NCI-H1417 treated with DMSO at 0.1 percent for 48 hours (cell line): ENCODE results near the gene LARGE2.
A peak's percentile ranks its signal among the peaks of the same experiment; 100 is the strongest.

Source experiments
- DNase-seq: peaks from one replicate; lab custom pipeline; 2025; lab: John Stamatoyannopoulos, UW

Gene LARGE2

DNA sequence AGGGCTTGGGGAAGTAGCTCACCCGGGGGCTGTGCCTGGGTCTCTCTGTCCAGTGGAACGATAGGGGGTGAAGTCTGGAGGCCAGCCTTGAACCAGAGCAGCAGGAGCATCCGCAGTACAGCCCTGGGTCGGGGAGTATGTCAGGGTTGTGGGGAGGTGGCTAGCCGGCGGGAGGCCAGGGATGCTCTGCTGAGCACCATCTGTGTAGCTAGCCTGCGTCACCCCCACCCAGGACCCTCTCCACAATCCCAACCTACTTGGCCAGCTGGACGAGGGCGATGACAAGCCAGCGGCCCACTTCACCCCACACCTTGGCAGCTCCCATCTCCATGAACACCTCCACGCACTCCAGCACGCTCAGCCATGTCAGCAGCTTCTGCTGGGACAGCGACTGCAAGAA is 7.0 kb upstream of the LARGE2 start:
- no peak for DNase-seq

DNA sequence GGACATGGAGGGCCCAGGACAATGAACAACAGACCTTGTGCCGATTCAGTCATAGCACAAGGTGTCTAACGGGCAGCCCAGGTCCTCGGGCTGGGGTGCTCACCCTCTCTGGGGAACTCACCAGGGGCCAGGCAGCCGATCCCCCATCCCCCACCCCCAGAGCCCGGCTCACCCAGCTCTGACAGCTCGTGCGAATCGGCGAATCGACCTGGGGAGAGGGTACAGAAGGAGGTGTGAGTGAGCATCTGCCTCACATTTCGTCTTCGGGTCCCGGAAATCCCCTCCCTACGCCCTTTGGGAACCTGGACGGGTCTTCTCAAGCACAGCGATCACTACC is 5.2 kb upstream of the LARGE2 start:
- no peak for DNase-seq

DNA sequence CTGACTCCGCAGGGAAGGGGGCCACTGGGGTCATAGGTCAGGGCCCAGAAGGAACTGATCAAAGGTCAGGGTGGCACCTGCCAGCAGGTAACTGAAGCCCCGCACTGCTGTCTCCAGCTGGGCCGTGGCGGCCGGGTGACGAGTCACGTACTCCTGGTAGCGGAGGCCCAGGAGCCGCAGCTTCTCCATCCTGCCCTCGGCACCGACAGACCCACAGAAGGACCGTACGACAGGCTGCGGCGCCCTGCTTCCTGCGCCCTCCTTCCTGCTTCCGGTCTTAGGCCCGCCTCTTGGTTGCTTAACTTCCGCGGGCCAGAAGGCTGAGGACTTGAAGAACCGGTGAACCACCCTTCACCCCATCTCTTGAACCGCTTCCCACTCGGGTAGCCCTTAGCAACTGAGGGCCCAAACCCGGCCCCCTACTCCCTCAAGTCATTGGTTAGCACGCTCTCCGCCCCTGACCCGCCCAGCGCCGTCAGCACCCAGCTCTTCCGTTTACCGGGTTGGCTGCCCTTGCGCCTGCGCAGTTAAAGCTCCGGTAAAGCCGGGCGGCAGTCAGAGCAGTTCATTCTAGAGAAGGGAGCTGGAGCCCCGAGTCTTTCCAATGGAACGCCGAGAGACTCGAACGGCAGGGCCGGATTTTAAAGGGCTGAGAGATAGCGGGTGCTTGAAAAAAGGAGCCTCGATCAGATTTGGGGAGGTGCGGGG is 4.7 kb upstream of the LARGE2 start, which contains the start of gene PEX16:
PEX16 (minus strand) TSS at position 255 of the 708 bp plus-strand sequence; CDS start at position 189, 66 bp downstream.
- DNase-seq, result peak; percentile 84

DNA sequence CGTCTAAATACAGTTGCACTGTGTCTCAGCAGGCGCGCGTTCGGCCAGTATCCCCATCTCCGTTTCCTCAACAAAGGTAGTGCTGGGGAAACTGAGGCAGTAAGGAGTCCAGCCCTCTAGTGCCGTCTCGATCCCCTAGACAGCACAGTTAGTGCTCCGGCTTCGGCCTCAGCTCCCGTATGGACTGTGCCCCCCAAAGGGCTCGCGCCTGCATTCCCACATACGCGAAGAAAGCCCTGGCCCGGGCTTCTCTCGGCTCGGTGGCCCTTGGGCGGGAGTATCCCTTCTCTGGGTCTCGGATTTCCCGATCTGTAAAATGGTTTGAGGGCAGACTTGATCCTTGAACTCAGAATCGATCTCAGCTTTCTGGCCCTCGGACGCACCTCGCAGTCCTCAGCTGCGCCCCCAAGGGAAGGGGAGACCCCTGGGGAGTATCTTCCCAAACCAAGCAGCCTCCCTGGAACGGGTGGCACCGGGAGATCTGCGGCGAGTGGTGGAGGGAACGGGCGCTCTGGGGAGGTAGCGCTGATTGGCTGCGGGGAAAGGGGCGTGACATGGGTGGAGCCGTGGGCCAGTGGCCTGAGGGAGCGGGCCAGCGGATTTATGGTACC is 4.0 kb upstream of the LARGE2 start:
- peak; percentile 36 for DNase-seq

DNA sequence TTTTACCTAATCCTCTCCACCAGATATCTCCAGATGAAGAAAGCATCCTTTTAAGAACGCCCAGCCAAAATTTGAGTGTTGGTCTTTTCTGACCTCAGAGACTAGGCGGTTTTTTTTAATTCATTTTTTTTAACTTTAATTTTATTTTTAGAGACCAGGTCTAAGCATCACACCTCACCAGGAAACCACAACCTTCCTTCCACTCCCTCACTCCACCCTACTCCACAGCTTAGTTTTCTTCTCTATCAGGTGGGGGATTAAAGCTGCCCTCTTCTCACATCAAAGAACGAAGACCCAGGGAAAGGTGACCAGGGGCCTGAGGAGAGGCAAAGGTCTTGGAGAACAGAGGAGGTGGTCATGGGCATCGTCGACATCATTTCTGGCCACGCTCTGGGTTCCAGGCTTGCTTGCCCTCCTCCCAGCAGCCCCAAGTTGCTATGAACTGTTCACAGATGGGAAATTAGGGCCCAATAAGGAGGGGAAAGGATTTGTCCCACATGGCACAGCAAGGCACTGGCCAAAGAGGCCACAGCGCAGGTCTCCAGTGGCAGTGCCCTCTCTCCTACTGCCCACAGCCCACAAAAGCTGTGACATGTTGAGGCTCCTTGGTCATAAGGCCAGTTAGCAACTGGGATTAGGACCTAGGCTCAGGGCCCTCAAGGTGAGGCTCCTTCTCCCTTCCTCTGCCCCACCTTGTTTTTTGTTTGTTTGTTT is 3.3 kb upstream of the LARGE2 start:
- no peak for DNase-seq

DNA sequence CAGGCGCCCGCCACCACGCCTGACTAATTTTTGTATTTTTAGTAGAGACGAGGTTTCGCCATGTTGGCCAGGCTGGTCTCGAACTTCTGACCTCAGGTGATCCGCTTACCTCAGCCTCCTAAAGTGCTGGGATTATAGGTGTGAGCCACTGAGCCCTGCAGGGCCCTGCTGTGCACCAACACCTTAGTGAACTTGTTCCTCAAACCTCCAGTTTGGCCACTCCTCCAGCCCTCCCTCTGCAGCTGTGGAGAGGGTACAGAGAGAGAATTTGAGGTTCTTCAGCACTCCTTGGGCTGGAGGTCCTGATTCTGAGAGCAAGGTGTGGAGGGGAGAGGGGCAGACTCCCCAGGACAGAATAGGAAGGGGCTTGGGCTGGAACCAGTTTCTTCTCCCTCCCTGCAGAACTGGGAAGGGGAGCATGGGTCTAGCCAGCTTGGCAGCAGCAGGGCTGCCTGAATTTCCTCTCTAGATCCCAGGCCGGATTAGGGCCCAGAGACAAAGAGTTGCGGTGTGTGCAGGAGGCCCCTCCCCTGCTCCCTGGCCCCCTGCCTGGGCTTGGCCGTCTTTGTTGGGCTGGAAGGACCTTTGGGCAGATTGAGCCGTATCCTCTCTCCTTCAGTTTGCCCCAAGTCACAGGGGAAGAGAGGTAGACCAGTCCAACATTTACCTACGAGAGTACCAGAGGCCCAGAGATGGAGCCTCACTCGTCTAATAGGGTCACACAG is 2.5 kb upstream of the LARGE2 start:
- no peak for DNase-seq

DNA sequence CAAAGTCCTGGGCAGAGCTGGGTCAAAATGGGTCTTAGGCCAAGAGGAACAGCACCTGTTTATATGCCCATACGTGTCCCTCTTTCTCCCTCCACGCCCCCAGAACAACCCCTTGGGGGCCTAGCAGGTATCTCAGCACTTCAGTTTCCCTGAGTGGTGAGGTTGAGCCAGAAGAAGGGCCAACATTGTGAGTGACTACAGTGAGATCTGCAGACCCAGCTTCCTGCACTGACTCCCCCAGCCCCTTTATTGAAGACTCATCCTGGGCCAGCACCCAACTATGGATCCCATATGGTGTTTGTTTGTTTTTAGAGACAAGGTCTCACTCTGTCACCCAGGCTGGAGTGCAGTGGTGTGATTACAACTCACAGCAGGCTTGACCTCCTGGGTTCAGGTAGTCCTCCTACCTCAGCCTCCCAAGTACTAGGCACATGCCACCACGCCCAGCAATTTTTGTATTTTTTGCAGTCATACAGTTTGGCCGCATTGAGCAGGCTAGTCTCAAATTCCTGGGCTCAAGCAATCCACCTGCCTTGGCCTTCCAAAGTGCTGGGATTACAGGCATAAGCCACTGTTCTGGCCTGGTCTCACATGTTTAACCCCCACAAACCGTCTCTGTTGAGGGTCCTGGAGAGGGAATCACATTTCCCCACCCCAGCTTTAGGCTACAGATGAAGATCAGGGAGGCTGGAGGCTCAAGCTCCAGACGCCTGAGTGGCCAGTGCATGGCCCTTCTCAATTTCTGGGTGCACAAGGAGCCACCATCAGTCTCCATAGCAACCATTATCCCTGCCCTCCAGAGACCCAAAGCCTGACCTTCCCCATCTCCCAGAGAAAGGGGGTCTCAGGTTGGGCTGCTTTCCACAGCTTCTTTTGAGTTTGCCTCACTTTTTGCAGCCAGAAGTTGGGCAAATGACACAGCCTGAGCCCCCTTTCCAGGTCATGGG is 1.7 kb upstream of the LARGE2 start:
- no peak for DNase-seq

DNA sequence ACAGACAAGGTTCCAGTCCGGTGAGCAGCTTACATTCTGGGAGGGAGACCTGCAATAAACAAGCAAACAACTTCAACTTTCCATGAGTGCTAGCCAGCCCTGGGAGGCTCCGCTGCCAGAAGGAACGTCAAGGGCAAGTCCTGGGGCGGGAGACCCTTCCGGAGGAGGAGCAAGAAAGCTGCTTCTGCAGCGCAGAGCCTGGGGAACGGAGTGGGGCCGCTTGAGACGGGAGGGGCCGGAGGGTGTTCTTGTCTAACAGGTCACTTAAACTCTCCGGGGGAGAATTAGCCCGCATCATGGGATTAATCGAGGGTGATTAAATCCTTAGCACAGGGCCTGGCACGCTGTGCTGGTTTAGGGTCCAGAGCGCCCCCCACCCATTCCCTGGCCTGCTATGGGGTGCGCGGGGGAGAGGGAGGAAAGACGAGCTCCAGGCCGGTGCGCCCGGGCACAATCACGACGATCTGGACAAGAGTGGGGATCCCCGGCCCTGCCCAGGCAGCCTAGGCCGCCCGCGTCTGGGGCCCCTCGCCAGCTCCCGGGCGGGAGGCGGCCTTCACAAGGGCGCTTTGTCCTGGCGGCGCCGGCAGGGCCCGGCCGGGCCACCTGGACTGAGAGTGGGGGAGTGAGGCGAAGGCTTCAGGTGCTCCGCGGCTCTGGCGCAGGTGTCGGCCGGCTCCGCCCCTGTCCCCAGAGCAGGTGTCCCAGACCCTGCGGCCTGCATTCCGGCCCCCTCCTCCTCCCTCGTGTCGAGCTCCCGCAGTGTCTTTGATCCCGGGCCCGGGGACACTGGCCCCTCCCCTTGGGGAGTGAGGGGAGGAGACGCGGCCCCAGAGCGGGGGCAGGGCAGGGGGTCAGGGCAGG is 663 bp upstream of the LARGE2 start:
- DNase-seq, result peak; percentile 25

DNA sequence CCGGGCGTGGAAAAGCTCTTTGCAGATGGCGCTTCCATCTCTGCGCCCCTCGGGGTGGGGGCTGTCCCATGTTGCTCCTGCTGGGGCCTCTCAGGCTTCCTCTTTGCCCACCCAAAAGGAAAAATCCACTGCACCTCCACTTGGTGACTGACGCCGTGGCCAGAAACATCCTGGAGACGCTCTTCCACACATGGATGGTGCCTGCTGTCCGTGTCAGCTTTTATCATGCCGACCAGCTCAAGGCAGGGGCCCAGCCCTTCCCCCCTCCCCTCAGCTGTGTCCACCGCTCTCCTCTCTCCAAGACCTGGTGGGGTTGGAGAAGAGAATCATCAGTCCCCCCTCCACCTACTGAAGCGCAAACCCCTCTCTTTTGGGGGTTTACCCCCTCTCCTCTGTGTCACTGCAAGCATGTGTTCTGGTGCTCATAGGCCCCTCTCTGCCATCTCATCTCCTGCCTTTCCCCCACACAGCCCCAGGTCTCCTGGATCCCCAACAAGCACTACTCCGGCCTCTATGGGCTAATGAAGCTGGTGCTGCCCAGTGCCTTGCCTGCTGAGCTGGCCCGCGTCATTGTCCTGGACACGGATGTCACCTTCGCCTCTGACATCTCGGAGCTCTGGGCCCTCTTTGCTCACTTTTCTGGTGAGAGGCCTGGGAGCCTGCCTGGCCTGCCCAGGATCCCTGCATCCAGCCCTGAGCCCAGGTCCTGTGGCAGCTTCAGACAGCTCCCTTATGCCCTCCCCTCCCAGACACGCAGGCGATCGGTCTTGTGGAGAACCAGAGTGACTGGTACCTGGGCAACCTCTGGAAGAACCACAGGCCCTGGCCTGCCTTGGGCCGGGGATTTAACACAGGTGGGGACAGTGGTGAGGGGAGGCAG is 1.8 kb downstream of the LARGE2 start:
- DNase-seq, result no peak

DNA sequence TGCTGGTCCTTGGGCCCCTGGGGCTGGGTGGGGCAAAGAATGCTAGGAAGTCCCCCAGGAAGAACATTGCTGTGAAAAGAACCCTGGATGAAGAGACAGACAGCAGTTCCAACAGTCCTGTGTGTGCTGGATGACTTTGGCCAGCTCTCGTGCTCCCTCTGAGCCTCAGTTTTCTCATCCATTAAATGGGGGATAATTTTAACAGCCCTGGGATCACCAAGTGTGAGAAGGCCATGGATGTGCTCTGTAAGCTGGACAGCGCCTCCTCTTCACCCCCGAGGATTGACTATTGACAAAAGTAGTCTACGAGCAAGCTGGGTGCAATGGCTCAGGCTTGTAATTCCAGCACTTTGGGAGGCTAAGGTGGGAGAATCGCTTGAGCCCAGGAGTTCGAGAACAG is 2.5 kb downstream of the LARGE2 start:
- no peak for DNase-seq

DNA sequence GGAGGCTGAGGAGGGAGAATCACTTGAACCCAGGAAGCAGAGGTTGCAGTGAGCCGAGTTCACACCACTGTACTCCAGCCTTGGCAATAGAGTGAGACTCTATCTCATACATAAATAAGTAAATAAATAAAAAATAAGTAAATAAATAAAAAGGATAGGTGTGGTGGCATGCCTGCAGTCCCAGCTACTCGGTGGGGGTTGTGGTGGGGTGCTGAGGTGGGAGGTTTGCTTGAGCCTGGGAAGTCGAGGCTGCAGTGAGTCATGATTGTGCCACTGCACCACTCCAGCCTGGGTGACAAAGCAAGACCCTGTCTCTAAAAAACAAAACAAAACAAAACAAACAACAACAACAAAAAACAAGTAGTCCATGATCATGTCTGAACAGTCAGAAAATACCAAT is 3.1 kb downstream of the LARGE2 start:
- no peak for DNase-seq

DNA sequence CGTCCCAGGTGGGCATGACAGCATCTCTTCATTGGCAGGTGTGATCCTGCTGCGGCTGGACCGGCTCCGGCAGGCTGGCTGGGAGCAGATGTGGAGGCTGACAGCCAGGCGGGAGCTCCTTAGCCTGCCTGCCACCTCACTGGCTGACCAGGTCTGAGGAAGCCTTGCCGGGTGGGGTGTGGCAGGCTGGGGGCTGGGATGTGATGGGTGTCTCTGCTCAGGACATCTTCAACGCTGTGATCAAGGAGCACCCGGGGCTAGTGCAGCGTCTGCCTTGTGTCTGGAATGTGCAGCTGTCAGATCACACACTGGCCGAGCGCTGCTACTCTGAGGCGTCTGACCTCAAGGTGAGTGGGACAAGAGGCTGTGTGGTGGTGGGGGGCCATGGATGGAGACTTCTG is 3.5 kb downstream of the LARGE2 start:
- no peak for DNase-seq

DNA sequence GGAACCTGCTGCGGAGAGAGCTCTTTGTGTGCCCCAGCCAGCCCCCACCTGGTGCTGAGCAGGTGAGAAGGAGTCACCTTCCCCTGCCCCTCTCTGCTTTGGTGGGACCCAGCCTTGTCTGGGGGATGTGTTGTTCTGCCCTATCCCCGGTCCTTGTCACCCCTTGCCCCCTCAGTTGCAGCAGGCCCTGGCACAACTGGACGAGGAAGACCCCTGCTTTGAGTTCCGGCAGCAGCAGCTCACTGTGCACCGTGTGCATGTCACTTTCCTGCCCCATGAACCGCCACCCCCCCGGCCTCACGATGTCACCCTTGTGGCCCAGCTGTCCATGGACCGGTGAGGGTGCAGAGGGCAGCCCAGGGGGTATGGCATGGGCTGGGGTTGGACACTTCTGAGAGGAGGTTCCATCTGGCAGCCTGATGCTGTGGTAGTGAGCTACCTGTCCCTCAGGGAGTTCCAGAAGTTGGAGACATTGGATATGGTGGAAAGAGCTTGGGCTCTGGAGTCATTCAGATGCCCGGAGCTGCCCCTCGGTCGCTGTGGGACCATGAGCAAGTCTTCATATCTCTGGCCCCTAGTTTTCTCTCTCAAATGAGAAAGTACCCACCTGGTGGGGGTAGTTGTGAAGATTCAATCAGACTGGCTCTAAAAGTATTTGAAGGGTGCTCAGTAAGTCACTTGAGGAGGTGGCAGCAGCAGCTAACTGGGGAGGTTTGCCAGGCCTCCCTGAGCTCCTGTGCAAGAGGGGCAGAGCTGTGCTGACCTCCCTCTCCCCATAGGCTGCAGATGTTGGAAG is 4.3 kb downstream of the LARGE2 start:
- DNase-seq, result no peak

DNA sequence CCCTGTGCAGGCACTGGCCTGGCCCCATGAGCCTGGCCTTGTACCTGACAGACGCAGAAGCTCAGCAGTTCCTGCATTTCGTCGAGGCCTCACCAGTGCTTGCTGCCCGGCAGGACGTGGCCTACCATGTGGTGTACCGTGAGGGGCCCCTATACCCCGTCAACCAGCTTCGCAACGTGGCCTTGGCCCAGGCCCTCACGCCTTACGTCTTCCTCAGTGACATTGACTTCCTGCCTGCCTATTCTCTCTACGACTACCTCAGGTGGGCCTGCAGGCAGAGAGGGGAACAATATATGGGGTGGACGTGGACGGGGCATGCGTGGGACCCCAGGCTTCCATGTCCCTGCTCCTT is 4.9 kb downstream of the LARGE2 start:
- DNase-seq, result no peak

DNA sequence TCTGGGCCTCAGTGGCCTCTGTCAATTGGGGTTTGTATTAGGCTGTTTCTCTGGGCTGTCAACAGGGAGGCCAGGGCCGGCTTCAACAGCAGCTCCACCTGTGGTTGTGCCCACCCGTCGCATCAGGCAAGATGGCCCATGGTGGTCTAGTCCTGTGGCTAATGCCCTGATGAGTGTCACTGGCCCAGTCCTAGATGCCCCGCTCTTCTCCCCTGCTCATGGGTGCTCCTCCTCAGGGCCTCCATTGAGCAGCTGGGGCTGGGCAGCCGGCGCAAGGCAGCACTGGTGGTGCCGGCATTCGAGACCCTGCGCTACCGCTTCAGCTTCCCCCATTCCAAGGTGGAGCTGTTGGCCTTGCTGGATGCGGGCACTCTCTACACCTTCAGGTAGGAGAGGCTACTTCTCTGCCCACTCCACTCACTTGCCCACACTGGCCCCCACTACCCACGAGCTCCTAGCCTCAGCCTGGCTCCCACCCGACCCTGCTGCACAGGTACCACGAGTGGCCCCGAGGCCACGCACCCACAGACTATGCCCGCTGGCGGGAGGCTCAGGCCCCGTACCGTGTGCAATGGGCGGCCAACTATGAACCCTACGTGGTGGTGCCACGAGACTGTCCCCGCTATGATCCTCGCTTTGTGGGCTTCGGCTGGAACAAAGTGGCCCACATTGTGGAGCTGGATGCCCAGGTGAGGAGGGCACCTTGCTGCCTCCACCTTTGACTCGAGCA is 5.4 kb downstream of the LARGE2 start:
- DNase-seq, result no peak

DNA sequence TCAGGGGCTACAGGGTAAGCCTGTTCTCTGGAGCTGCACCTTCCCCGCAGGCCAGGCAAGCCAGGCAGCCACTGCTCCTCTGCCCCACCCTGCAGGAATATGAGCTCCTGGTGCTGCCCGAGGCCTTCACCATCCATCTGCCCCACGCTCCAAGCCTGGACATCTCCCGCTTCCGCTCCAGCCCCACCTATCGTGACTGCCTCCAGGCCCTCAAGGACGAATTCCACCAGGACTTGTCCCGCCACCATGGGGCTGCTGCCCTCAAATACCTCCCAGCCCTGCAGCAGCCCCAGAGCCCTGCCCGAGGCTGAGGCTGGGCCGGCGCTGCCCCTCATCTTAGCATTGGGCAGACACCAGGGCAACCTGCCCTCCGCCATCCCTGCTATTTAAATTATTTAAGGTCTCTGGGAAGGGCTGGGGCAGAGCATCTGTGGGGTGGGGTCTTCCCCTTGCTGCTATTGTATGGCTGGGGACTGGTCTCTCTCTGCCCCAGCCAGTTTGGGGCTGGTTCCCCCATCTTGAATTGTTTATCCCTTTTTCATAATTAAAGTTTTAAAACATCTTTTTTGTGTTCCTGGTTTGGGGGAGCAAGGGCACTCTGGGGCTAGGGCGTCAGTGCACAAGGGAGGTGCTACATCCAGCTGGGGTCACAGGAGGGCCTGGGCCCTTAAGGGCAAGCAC is 6.2 kb downstream of the LARGE2 start:
- no peak for DNase-seq

DNA sequence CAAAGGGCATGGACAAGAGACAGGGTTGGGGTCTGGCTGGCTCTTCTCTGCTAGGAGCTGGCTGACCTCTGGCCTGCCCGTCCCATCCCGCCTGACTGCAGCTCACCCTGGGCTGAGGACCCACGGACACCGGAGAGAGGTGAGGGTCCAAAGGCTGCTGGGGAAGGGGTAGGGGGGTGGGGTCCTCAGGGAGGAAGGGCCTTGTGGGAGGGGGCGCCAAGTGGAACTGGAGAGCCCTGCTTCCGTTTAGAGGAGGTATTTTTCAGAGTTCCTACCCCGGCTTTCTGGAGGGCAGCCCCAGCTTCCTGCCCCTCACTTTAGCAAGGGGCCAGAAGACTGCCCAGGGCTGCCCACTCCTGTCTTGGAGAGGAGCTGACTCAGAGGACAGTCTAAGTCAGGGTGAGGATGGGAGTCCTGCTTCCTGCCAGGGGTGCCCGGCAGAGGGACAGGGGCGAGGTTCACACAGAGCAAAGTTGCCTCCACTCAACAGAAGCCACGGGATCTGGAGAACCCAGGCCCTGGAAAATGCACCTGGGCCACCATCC is 7.1 kb downstream of the LARGE2 start:
- no peak for DNase-seq
